CD4-positive, alpha-beta T cell treated with Interleukin-4 for 4 hours (primary cell): ENCODE data around the gene SLC7A7.
"Not testable (repeated sequence)": the region's sequence is repeated elsewhere in the genome, so short reads cannot be mapped to it uniquely, and the experiment has no call there.

Experiments
- DNase-seq: peaks from one replicate; pipeline ENCODE4 v3.0.0-alpha.2; 2020

Gene SLC7A7

DNA sequence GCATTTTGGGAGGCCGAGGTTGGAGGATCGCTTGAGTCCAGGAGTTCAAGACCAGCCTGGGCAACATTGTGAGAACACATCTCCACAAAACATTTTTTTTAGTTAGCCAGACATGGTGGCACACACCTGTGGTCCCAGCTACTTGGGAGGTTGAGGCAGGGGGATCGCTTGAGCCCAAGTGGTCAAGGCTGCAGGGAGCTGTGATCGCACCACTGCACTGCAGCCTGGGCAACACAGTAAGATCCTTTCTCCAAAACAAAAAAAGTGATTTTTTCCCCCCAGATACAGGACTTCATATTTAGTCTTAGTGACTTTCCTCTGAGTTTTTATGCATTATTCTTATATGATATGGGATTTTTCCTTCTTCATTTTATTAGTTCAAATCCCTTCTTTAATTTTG, 28.6 kb downstream of the SLC7A7 start:
- DNase-seq, result no peak

DNA sequence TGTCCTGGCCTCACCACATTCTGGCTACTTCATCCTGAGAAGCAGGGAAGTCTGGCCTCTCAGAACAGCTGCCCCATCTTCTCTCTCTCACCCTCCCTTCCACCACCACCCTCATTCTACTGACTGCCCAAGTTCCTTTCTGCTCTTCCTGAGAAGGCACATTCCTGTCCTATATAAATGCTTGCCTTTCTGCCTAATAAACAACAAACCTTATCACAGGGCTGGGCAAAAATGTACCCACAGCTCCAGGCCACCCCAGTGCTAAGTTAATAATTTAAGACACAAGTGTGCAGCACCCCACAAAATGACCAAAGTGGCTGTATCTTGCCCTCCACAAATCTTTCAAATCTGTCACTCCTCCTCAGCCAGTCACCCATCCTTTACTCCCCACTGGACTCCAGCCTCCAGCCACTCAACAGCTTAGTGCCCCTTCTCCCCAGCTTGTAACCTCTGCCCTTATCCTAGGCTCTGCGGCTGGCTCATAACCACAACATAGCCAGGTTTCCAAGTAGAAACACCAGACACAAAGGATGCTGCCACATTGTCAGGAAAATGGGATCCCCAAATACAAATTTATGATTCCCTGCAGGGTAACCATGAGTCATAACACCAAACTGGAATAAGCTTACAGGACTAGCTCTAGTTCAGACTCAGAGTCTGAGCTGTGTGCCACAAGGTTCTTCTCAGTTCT, 33.8 kb downstream of the SLC7A7 start:
- no peak for DNase-seq

DNA sequence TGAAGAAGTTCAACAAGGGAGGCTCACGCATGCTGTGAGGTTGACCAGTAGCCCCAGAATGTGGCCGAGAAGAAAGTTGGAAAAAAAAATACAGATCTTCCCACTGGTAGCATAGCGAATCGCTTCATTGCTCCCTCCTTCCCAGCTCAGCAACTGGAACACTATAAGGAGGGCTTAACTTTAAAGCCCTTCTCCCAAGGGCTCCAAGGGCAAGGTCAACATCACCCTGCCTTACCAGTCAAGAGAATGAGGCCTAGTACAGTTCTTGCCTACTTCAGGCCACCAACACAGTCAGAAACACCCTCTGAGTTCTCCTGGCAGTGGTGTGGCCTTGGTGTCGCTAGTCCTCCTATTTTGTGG, 34.3 kb downstream of the SLC7A7 start:
- DNase-seq, result no peak

DNA sequence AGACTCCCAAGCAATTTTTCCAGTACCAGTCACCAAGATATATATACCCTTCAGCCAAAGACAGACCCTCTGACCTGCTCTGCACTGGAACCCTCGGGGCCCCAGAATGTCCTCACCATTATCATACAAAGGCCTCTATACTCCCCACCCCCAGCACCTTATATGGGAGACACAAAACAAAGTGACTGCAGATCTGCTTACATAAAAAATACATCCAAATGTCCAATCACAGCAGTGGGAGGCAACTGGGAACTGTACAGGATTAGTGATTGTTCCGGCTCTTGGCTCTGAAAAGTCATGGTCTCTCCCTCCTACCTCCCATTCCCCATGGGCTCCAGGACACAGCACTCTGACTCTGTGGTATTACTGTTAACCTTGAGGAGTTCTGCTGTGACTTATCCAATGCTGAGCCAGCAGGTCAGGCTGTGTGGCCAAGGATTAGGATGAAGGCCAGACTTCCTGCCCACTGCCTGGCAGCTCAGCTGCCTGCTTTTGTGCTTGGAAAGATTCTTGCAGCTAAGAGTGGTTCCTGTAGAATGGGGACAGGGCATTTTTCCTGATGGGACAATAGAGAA, 35.0 kb downstream of the SLC7A7 start:
- DNase-seq, result no peak

DNA sequence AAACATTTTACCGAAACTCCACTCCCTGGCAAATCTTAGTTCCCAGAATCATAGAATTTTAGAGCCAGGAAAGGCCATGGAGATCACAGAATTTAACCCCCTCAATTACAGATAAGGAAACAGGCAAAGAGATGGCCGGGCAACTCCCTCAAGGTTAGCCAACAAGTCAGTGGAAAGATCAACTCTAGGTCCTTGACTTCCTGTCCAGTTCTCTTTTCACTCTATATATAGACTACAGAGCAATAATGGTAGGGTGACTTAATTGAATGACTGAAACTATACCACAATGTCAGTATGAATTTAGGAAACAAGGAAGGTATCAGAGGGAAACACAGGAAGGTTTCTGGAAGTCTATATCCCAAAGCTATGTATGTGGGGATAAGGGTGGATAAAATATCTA, 37.2 kb downstream of the SLC7A7 start:
- DNase-seq, result no peak

DNA sequence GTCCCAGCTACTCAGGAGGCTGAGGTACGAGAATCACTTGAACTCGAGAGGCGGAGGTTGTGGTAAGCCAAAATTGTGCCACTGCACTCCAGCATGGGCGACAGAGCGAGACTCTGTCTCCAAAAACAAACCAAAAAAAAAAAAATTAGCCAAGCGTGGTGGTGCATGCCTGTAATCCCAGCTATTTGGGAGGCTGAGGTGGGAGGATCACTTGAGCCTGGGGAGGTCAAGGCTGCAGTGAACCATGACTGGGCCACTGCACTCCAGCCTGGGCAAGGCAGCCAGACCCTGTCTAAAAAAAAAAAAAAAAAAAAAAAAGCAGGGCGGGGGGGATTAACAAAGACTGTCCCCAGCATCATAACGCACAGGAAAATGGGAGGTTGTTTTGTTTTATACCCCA, 38.4 kb downstream of the SLC7A7 start:
- DNase-seq, result not testable (repeated sequence)

DNA sequence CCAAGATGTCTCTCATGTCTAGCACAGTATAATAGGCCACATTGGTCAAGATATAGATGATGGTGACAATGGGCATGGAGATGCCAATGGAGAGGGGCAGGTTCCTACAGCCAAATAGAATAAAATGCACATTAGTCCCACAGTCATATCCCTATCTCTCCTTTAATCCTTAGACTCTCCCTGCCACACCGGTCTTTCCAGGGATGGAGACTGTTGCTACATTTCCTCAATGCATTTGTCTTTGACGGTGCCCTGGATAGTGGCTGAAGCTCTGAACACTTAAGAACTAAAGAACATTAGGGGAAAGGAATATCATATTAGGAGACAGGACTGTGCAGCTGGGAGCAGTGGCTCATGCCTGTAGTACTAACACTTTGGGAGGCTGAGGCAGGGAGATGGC, 39.0 kb downstream of the SLC7A7 start:
- DNase-seq, result no peak

DNA sequence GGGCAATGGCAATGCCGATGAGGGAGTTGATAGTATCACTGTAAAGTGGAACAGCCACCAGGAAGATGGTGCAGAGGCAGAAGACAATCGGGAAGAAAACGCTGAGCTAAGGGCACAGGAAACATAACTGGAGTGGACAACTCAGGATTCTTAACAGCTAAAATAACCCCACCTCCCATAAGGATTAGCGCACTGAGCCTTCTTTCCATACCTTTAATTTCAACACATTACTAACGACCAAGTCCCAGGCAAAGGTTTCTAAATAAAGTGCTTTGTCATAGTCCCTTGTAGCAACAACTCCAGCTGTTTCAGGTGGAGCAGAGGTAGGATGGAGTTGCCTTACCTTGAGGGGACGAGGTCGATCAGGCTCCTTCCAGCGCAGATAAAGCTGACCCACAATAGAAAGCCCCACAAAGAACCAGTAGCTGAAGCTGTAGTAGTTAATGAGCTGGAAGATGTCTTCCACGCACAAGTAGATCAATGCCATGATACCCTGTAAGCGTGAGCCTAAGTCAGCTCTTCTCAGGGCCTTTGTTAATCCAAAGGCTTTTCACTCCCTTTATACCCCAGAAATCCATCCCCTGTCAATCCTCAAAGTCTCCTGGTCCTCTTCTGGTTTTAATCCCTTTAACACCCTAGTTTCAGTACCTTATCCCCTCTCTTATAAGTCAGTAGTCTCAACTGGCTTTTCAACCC, 41.1 kb downstream of the SLC7A7 start:
- no peak for DNase-seq

DNA sequence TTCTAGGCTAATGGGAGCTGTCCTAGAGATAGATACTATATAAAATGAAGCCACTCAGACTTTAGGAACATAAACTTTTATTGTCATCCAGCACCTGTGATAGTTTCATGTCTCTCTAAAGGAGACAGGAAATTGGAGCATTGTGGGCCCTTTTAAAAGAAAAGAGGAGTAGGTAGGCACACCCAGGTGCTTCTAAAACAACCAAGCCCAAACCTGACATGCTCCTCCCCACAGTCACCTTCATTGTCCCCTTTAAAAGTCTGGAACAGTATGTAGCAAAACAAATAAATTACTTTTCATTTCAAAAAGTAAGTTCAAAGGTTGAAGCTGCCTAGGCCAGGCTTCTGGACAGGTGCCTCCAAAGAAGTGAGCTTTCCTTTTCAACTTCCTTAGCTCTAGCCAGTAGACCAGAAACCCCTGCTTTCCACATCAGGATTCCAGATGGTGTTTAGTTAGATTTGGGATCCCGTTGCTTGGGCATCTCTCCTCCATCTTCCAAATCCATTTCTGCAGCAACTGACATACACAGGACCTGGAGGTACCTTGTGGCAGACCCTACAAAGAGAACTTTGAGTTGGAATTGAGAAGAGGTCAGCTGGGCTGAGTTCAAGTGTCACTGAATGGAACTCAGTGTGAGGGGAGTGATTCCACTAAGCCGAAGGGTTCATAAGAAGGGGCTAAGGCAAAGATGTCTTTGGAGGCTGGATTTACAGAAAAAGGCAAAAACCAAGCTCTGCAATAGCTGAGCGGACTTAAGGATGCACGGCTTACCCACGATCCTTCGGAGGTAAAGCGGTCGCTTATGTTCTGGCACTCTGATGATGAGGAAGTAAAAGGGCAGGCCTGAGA, 41.8 kb downstream of the SLC7A7 start:
- no peak for DNase-seq

DNA sequence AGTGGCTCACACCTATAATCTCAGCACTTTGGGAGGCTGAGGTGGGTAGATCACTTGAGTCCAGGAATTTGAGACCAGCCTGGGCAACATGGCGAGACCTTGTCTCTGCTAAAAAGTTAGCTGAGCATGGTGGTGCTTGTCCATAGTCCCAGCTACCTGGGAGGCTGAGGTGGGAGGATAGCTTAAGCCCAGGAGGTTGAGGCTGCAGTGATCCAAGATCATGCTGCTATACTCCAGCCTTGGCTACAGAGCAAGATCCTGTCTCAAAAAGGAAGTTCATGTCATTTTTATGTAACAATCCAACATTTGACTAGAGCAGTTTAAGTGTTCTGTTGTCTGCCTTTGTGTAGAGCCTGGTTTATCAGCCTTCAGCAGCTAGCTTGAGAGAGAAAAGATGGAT, 42.5 kb downstream of the SLC7A7 start:
- no peak for DNase-seq

DNA sequence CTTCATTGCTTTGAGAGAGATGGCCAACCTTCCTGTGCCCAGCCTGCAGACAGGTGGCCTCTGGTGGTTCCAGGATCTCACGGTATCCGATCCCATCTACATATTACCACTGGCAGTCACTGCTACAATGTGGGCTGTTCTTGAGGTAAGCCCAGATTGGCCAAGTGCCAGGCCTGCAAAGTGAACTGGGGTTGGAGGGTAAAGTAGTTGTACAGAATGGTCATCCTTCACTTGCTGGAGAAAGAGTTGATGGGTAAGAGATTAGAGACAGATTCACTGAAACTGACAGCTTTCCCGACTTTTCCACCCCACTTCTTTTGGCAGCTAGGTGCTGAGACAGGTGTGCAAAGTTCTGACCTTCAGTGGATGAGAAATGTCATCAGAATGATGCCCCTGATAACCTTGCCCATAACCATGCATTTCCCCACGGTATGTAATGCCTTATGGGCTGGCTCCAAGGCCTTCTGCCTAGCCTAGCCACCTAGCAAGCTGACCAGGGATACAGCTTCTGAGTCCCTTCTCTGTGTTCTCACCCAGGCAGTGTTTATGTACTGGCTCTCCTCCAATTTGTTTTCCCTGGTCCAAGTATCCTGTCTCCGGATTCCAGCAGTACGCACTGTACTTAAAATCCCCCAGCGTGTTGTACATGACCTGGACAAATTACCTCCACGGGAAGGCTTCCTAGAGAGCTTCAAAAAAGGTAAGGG, 44.6 kb downstream of the SLC7A7 start:
- DNase-seq, result no peak

DNA sequence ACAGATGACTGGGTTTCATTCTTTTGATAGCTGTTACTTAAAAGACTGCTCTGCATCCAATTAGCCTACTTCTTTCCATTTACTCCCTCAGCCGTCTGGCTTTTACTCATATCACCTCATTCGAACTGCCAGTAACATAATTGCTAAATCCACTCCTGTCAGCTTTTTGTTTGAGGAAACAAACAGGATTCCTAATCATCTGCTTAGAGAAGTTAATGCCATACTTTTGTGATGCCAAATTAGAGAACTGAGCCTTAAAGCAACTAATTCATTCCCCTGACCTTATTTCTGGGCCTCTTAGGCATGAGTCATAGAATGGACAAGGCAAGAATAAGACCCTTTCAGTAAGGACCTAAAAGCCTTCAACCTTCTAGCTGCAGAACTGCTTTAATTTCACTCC, 45.9 kb downstream of the SLC7A7 start:
- no peak for DNase-seq

DNA sequence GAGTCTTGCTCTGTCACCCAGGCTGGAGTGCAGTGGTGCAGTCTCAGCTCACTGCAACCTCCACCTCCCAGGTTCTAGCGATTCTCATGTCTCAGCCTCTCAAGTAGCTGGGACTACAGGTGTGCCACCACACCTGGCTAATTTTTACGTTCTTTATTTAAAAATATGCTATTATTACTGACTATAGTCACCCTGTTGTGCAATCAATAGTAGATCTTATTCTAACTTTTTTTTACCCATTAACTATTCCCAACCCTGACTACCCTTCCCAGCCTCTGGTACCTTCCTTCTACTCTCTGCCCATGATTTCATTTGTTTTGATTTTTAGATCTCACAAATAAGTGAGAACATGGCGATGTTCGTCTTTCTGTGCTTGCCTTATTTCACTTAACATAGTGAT, 46.3 kb downstream of the SLC7A7 start:
- no peak for DNase-seq

DNA sequence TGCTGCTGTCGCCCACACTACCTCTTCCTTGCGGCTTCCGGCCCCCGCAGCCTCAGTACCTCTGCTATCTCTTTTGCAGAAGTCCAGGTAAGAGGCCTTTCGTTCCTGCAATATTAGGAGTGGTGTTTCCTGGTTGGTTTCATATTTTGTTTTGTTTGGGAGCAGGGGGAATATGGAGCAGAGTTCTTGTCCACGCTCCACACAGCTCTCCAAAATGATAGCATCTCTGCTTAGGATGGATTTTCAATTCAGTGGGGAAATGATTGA, 48.0 kb downstream of the SLC7A7 start:
- DNase-seq, result no peak

DNA sequence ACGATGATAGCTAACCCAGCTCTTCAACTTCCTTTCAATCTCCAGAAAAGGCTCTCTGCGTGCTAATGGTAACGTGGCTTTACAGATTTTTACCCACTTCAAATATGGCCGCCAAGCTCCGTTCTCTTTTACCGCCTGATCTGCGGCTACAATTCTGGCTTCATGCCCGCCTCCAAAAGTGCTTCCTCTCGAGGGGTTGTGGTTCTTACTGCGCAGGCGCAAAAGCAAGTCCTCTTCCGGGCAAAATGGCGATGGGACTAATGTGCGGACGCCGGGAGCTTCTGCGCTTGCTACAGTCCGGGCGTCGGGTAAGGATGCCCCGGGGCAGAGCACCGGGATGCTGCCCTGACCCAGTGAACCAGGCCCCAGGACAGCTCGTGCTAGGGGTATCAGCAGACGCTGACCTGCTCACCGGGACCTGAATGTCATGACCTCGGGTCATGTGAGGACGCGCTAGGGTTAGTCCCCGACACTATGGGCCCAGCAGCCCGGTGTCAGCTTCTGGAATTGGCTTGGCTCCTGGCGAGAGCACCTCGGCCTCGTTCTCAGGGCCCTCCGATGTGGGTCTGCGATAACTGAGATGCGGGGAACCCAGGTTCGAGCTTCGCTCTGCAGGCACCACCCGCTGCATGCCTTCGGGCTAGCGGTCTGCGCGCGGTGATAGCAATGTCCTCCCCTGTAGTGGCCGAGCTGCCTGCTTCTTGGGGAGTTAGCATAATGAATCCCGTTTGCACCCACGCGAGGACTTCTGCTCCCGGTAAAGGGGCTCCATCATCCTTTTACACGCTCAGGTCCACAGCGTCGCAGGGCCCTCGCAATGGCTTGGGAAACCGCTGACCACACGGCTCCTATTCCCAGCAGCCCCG, 48.5 kb downstream of the SLC7A7 start, which contains the start of gene OXA1L:
TSS of gene OXA1L (plus strand) at position 232 of the 866 bp plus-strand sequence. CDS start at position 246, 14 bp downstream.
- DNase-seq, result peak; percentile 98

DNA sequence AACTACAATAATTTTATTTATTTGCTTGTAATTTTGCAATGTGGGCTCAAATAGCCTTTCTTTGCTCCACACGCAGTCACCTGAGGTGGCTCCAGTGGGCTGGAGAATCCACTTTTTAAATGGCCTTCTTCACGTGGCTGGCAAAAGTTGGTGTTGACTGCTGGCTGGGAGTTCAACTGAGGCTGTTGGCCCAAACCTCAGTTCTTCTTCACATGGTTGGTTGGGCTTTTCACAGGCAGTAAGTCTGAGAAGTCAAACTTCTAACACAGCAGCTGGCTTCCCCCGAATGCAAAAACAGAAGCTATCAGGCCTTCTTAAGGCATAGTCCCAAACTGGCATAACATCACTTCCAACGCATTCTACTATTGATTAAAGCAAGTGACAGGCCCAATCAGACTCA, 50.9 kb downstream of the SLC7A7 start:
- no peak for DNase-seq

DNA sequence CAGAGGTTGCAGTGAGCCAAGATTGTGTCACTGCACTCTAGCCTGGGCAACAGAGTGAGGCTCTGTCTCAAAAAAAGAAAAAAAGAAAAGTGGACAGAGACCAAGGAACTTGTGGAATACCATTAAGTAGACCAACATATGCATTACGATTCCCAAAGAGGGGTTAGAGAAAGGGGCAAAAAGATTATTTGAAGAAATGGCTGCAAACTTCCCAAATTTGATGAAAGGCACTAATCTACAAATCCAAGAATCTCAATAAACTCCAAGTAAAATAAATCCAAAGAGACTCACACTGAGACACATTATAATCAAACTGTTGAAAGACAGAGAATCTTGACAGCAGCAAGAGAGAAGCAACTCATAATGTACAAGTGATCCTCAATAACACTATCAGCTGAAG, 53.5 kb downstream of the SLC7A7 start:
- DNase-seq, result no peak

DNA sequence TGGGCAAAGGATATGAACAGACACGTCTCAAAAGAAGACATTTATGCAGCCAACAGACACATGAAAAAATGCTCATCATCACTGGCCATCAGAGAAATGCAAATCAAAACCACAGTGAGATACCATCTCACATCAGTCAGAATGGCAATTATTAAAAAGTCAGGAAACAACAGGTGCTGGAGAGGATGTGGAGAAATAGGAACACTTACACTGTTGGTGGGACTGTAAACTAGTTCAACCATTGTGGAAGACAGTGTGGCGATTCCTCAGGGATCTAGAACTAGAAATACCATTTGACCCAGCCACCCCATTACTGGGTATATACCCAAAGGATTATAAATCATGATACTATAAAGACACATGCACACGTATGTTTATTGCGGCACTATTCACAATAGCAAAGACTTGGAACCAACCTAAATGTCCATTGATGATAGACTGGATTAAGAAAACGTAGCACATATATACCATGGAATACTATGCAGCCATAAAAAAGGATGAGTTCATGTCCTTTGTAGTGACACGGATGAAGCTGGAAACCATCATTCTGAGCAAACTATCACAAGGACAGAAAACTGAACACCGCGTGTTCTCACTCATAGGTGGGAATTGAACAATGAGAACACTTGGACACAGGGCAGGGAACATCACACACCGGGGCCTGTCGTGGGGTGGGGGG, 57.1 kb downstream of the SLC7A7 start:
- DNase-seq, result not testable (repeated sequence)

DNA sequence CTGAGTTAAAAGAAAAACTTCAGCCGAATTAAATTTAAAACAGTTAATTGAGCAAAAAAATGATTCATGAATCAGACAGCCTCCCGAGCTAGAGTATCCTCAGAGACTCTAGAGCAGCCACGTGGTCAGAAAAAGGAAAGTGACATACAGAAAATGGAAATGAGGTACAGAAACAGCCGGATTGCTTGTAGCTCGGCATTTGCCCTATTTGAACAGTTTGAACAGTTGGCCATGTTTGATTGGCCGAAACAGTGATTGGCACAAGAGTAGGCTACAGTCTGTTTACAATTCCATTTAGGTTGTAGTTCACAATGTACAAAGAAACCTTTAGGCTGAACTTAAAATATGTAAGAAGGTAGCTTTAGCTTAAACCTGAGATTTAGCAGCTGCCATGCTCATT, 61.6 kb downstream of the SLC7A7 start:
- DNase-seq, result no peak

DNA sequence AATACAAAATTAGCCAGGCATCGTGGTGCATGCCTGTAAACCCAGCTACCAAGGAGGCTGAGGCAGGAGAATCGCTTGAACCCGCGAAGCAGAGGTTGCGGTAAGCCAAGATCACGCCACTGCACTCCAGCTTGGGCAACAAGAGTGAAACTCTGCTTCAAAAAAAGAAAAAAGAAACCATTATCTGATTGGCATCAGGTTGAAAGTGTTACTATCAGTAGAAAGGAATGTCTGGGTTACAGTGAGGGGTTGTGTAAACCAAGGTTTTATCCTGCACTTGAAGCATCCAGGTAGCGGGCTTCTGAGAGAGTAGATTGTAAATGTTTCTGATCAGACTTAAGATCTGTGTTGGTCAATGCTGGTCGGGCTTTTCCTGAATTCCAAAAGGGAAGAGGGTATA, 62.8 kb downstream of the SLC7A7 start:
- no peak for DNase-seq

DNA sequence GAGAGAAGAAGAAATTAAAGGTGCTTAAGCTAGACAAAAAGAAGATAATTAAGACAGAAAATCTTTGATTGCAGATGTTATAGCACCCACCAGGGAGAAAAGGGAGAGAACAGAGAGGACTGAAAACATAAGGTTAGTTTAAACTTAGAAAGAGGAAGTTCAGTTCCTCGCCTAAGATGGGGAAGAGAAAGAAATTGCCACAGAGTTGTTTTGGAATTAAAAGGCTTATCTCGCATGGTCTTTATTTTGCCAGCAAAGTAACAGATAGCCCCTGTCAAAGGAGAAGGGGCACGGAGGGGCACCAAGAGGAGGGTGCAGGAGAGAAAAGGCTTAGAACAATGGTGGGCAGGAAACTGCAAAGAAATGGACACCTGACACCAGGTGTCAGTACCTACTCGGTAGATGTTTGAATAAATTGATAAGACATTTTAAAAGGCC, 66.6 kb downstream of the SLC7A7 start:
- DNase-seq, result no peak
